ENCODE results near the gene SBSN.

GRCh38 chr19:35554076-35554475 is 26.0 kb upstream of the SBSN start:
- TF ChIP-seq, protein P1, sequence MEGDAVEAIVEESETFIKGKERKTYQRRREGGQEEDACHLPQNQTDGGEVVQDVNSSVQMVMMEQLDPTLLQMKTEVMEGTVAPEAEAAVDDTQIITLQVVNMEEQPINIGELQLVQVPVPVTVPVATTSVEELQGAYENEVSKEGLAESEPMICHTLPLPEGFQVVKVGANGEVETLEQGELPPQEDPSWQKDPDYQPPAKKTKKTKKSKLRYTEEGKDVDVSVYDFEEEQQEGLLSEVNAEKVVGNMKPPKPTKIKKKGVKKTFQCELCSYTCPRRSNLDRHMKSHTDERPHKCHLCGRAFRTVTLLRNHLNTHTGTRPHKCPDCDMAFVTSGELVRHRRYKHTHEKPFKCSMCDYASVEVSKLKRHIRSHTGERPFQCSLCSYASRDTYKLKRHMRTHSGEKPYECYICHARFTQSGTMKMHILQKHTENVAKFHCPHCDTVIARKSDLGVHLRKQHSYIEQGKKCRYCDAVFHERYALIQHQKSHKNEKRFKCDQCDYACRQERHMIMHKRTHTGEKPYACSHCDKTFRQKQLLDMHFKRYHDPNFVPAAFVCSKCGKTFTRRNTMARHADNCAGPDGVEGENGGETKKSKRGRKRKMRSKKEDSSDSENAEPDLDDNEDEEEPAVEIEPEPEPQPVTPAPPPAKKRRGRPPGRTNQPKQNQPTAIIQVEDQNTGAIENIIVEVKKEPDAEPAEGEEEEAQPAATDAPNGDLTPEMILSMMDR (IDR thresholded peaks at IDR 0.05; ENCODE audit: borderline replicate concordance, extremely low read depth, low read length, poor library complexity, severe bottlenecking): no peak
- TF ChIP-seq EZH2 (IDR thresholded peaks at IDR 0.05; ENCODE audit: borderline replicate concordance, low read depth, low read length, severe bottlenecking): no peak
